Retinal pigment epithelial cell (primary cell): ENCODE measurements around the gene TPGS1.
A peak's percentile ranks its signal among the peaks of the same experiment; 100 is the strongest.

Experiments
- DNase-seq: peaks from one replicate; pipeline ENCODE4 v3.0.0-alpha.2; 2010; ENCODE audit warnings: low read depth
- H3K4me3 ChIP-seq: 2 replicates; pipeline ENCODE4 v1.5.1; 2011; ENCODE audit warnings: mild to moderate bottlenecking, low read length, control low read depth, moderate library complexity
- CTCF ChIP-seq: conservative IDR thresholded peaks from 2 replicates; pipeline ENCODE4 v1.5.1; 2011; ENCODE audit warnings: low read depth, low read length, control low read depth, inconsistent platforms

The TPGS1 gene

GRCh38 chr19:507286-508203, at the start of gene TPGS1:
TPGS1 (plus strand) TSS chr19:507497; CDS start chr19:507507, 10 bp downstream.
- no peak for TF ChIP-seq CTCF
- H3K4me3 ChIP-seq = peak within 1 kb of the TSS; percentile 83
- peak; percentile 99 for DNase-seq

- no peak for DNase-seq
- no peak overlapping the region for H3K4me3 ChIP-seq
- no peak for TF ChIP-seq CTCF
Measured at GRCh38 chr19:457636-458035, 49.7 kb upstream of the TPGS1 start.

GRCh38 chr19:458091-459042, 48.9 kb upstream of the TPGS1 start:
- no peak for DNase-seq
- H3K4me3 ChIP-seq = no peak overlapping the region
- no peak for TF ChIP-seq CTCF

GRCh38 chr19:459724-460511, 47.4 kb upstream of the TPGS1 start:
- H3K4me3 ChIP-seq = peak overlapping the region; percentile 66
- TF ChIP-seq CTCF = no peak
- no peak for DNase-seq

- H3K4me3 ChIP-seq = peak within 1 kb of the TSS; percentile 66
- TF ChIP-seq CTCF = no peak
- DNase-seq = no peak
Measured at GRCh38 chr19:460877-461720, 46.2 kb upstream of the TPGS1 start, which contains the start of gene SHC2. SHC2 (minus strand) TSS chr19:461033; CDS start chr19:460996, 37 bp downstream.
